A549 (cell line): Measurements from ENCODE around the gene PIP5KL1. TPM values are rescaled to one million over a fixed set of nuclear protein-coding genes. Genes with fewer than 3 reads are reported as not detected.

Experiments used
- ATAC-seq, 2 experiments: fragments of 200-7000 bp in 1 of 2; fragments of >200 bp in 1 of 2; cut with Nextera tagmentation in 1 of 2; cut with Tn5 transposase in 1 of 2; 3 replicates each; pipeline versions ENCODE4 v1.8.0 to v1.9.1; 2018 to 2020; ENCODE audit warnings: mild to moderate bottlenecking in 1 of 2, moderate library complexity in 1 of 2
- CTCF ChIA-PET: fragments of 300-600 bp; sonication (Branson Sonifier 250); formaldehyde crosslinking; extraction: SDS; loops from one replicate; lab custom pipeline; 2021; ENCODE audit warnings: antibody characterized with exemption, inconsistent platforms; lab: Yijun Ruan, JAX
- POLR2A ChIA-PET: fragments of 350-600 bp; formaldehyde crosslinking; extraction: SDS; loops from one replicate; lab custom pipeline; 2021; ENCODE audit warnings: antibody characterized with exemption, inconsistent platforms; lab: Yijun Ruan, JAX
- DNase-seq, 2 experiments: peaks; one replicate each; pipeline versions ENCODE4 v3.0.0 to v3.0.0-alpha.2; 2011 to 2016; ENCODE audit warnings: low read depth in 1 of 2, low spot score in 1 of 2
- FAIRE-seq: peaks from 2 replicates; lab custom pipeline; 2011; peaks lifted over from hg19 to GRCh38; lab: Jason Lieb, UNC
- H3K27ac ChIP-seq, 2 experiments: fragments of >200 bp; sonication (Bioruptor Twin); formaldehyde crosslinking; 3 replicates each; pipeline ENCODE4 v1.5.1; 2016 to 2017
- H3K4me1 ChIP-seq: fragments of >200 bp; sonication (Bioruptor Twin); formaldehyde crosslinking; 3 replicates; pipeline ENCODE4 v1.6.1; 2016
- H3K4me2 ChIP-seq: fragments of >200 bp; sonication (Bioruptor Twin); formaldehyde crosslinking; 3 replicates; pipeline ENCODE4 v1.6.1; 2016
- H3K4me3 ChIP-seq: fragments of >200 bp; sonication (Bioruptor Twin); formaldehyde crosslinking; 3 replicates; pipeline ENCODE4 v1.5.1; 2016
- H3K9me3 ChIP-seq: fragments of >200 bp; sonication (Bioruptor Twin); formaldehyde crosslinking; 3 replicates; pipeline ENCODE4 v1.6.1; 2016
- CHD2 ChIP-seq: fragments of 150-350 bp; IDR thresholded peaks from 2 replicates; pipeline ENCODE4 v1.6.1; 2014; ENCODE audit warnings: low read length; ENCODE audit not compliant: partially characterized antibody
- EHMT2 ChIP-seq: fragments of 200-600 bp; sonication (generic); IDR thresholded peaks from 2 replicates; pipeline ENCODE4 v1.6.1; 2016; ENCODE audit warnings: antibody characterized with exemption, low read depth, mild to moderate bottlenecking, moderate library complexity
- HDAC2 ChIP-seq: fragments of 200-600 bp; sonication (generic); IDR thresholded peaks from 2 replicates; pipeline ENCODE4 v1.6.1; 2016
- HES2 ChIP-seq: fragments of >200 bp; sonication (Bioruptor Twin); formaldehyde crosslinking; IDR thresholded peaks from 2 replicates; pipeline ENCODE4 v1.6.1; 2016
- HOXB13 ChIP-seq: fragments of 250-450 bp; sonication (Bioruptor Pico); IDR thresholded peaks from 2 replicates; pipeline ENCODE4 v1.5.0; 2020; ENCODE audit warnings: low read depth, mild to moderate bottlenecking, moderate library complexity
- HOXB5 ChIP-seq: fragments of 250-450 bp; sonication (Bioruptor Pico); IDR thresholded peaks from 2 replicates; pipeline ENCODE4 v1.5.0; 2020; ENCODE audit warnings: mild to moderate bottlenecking, moderate library complexity
- JUN ChIP-seq, 2 experiments: fragments of >200 bp; sonication (Bioruptor Twin); formaldehyde crosslinking; IDR thresholded peaks; 2 replicates in 1 of 2; 3 replicates in 1 of 2; pipeline ENCODE4 v1.6.1; 2016 to 2017
- JUNB ChIP-seq: fragments of >200 bp; sonication (Bioruptor Twin); formaldehyde crosslinking; IDR thresholded peaks from 2 replicates; pipeline ENCODE4 v1.6.1; 2016
- KDM5A ChIP-seq: fragments of 200-600 bp; sonication (generic); IDR thresholded peaks from 2 replicates; pipeline ENCODE4 v1.6.1; 2016; ENCODE audit warnings: antibody characterized with exemption, mild to moderate bottlenecking
- MAZ ChIP-seq: fragments of 150-350 bp; IDR thresholded peaks from 2 replicates; pipeline ENCODE4 v1.6.1; 2014; ENCODE audit warnings: antibody characterized with exemption, low read depth, low read length, borderline replicate concordance
- NFE2L2 ChIP-seq: fragments of 150-350 bp; conservative IDR thresholded peaks from 2 replicates; pipeline ENCODE4 v1.6.1; 2014; ENCODE audit warnings: low read length
- NR3C1 ChIP-seq: fragments of >200 bp; sonication (Bioruptor Twin); formaldehyde crosslinking; IDR thresholded peaks from 3 replicates; pipeline ENCODE4 v1.6.1; 2017
- POLR2A ChIP-seq: IDR thresholded peaks from 2 replicates; pipeline ENCODE4 v1.6.1; 2012; ENCODE audit warnings: mild to moderate bottlenecking, low read length
- POLR2AphosphoS2 ChIP-seq: conservative IDR thresholded peaks from 2 replicates; pipeline ENCODE4 v1.6.1; 2012; ENCODE audit warnings: low read length, improper control_type of control experiment, inconsistent platforms
- RCOR1 ChIP-seq: fragments of 150-350 bp; IDR thresholded peaks from 2 replicates; pipeline ENCODE4 v1.6.1; 2014; ENCODE audit warnings: antibody characterized with exemption, low read length, low read depth
- SMC3 ChIP-seq: fragments of >200 bp; sonication (Bioruptor Twin); formaldehyde crosslinking; IDR thresholded peaks from 3 replicates; pipeline ENCODE4 v1.6.1; 2018; ENCODE audit warnings: inconsistent platforms
- SREBF2 ChIP-seq: fragments of 450-650 bp; IDR thresholded peaks from 2 replicates; pipeline ENCODE4 v1.6.1; 2014; ENCODE audit warnings: mild to moderate bottlenecking, moderate library complexity
- TFCP2L1 ChIP-seq: fragments of 250-450 bp; sonication (Bioruptor Pico); IDR thresholded peaks from 2 replicates; pipeline ENCODE4 v1.5.0; 2021; ENCODE audit warnings: mild to moderate bottlenecking
- TP53 ChIP-seq: fragments of 250-450 bp; sonication (Bioruptor Pico); IDR thresholded peaks from 2 replicates; pipeline ENCODE4 v1.5.0; 2021; ENCODE audit warnings: mild to moderate bottlenecking, moderate library complexity
- ZC3H11A ChIP-seq: fragments of 450-650 bp; IDR thresholded peaks from 2 replicates; pipeline ENCODE4 v1.6.1; 2014; ENCODE audit warnings: antibody characterized with exemption, mild to moderate bottlenecking
- WGBS: methylation state at CpG from one replicate; pipeline ENCODE4 v1.1.6; 2017; ENCODE audit errors: missing lambda C conversion rate; 5-methylcytosine and 5-hydroxymethylcytosine counted together
- polyA plus RNA-seq, 4 experiments: library from polyadenylated mRNA; depleted of rRNA in 3 of 4; stranded (reverse); fragments of >200 nt; fragmentation: RNase III in 1 of 4; extraction: RNeasy Plus Mini Kit Qiagen cat#74134 plus additional on column Dnase treatment in 1 of 4; gene quantifications; 2 replicates in 3 of 4; 3 replicates in 1 of 4; pipeline ENCODE4 v1.2.3, GENCODE V29; 2011 to 2017
- TF ChIP-seq, protein P1 (sequence below): IDR thresholded peaks from 2 replicates; pipeline ENCODE4 v1.6.1; 2012; ENCODE audit warnings: low read depth, borderline replicate concordance

PIP5KL1 gene
- polyA plus RNA-seq, 2 of the 4 experiments (the other 2 are of a cell fraction) = 2.4 to 2.5 TPM

DNA sequence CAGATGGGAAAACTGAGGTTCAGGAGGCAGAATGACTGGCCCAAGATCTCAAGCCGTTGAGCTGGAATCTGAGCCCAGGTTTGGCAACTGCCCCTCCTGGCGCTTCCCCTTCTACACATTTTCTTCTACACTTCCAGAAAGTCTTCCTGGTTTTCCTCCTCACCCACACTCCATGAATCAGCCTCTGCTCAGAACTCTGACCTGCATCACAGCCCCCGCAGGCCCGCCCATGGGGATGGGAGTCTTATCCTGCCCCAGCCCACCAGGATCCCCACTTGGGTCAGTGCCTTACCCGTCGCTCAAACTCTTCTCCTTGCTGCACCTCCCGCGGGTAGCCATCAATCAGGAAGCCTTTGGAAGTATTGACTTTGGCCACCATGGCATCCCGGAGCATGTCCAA is 59.0 kb downstream of the PIP5KL1 start:
- FAIRE-seq (no peak), DNase-seq (no peak)
- CTCF ChIA-PET = interaction anchor here (1.7 to 13.7 kb wide), 15 partner anchors 11 to 368 kb away, joined by 5 to 117 read pairs (median 22); partner anchors contain the start of genes ENG, FPGS and TOR2A
- 86% methylated on average over 9 of the region's 9 CpGs for WGBS
- TF ChIP-seq TFCP2L1 (CRISPR knock-in tag) (no peak), SREBF2 (no peak), JUNB (no peak), HES2 (no peak), POLR2A (no peak), MAZ (no peak)
- TF ChIP-seq, protein P1, sequence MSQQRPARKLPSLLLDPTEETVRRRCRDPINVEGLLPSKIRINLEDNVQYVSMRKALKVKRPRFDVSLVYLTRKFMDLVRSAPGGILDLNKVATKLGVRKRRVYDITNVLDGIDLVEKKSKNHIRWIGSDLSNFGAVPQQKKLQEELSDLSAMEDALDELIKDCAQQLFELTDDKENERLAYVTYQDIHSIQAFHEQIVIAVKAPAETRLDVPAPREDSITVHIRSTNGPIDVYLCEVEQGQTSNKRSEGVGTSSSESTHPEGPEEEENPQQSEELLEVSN = no peak
- TF ChIP-seq, all 56 proteins: peak for 0
- no peaks in the 10 kb centered on the region for H3K9me3 ChIP-seq
- ATAC-seq = no peak
- H3K4me3 ChIP-seq = no peak overlapping the region
- H3K4me2 ChIP-seq = no peak overlapping the region
- H3K4me1 ChIP-seq = peaks cover 27% of the 10 kb centered on the region
- POLR2A ChIA-PET = no interaction called here
- no peak overlapping the region for H3K27ac ChIP-seq

GRCh38 chr9:127870887-127871286 is 59.7 kb downstream of the PIP5KL1 start:
- H3K4me1 ChIP-seq = peaks cover 20% of the 10 kb centered on the region
- CTCF ChIA-PET = interaction anchor here (0.5 to 13.7 kb wide), 32 partner anchors 10 to 381 kb away, joined by 3 to 117 read pairs (median 17); partner anchors contain the start of genes CDK9, ENG, FPGS and ST6GALNAC4
- TF ChIP-seq TP53 = no peak
- no peak for TF ChIP-seq NR3C1
- no peak for TF ChIP-seq CHD2
- TF ChIP-seq SMC3 = no peak
- no peak for TF ChIP-seq KDM5A
- TF ChIP-seq HES2 = no peak
- TF ChIP-seq HOXB5 (CRISPR knock-in tag) = no peak
- TF ChIP-seq EHMT2 = no peak
- TF ChIP-seq RCOR1 = no peak
- TF ChIP-seq HDAC2 = no peak
- no peak for TF ChIP-seq NFE2L2
- no peak for TF ChIP-seq POLR2AphosphoS2
- TF ChIP-seq HOXB13 (CRISPR knock-in tag) = no peak
- no peak for TF ChIP-seq JUN (IDR thresholded peaks at IDR 0.05)
- TF ChIP-seq ZC3H11A = no peak
- DNase-seq (no peak), ATAC-seq (no peak), FAIRE-seq (no peak)
- H3K27ac ChIP-seq = no peak overlapping the region
- no peak overlapping the region for H3K4me2 ChIP-seq
- no peaks in the 10 kb centered on the region for H3K9me3 ChIP-seq
- POLR2A ChIA-PET = no interaction called here
- H3K4me3 ChIP-seq = no peak overlapping the region
- WGBS = 79% methylated on average over 12 of the region's 12 CpGs

Other genes with a start within 250 kb of the PIP5KL1 start
- 0.04 TPM in 1 of 2 replicates, not detected in the other for gene CFAP157, start 223.8 kb downstream of the PIP5KL1 start, polyA plus RNA-seq (2011; rRNA removed)
- gene CFAP157, start 223.8 kb downstream of the PIP5KL1 start, polyA plus RNA-seq (2017; fragmentation: RNase III; extraction: RNeasy Plus Mini Kit Qiagen cat#74134 plus additional on column Dnase treatment) = 0.04 TPM in 1 of 3 replicates, not detected in the others
- 3.5 and 5.1 TPM in 2 replicates for gene PTRH1, start 215.1 kb downstream of the PIP5KL1 start, polyA plus RNA-seq (2011; rRNA removed)
- gene PTRH1, start 215.1 kb downstream of the PIP5KL1 start, polyA plus RNA-seq (2017; fragmentation: RNase III; extraction: RNeasy Plus Mini Kit Qiagen cat#74134 plus additional on column Dnase treatment) = 9.9 to 12.6 TPM (median 11.4 TPM) in 3 replicates
- gene TTC16, start 214.7 kb downstream of the PIP5KL1 start, polyA plus RNA-seq (2011; rRNA removed) = 0.03 TPM in 1 of 2 replicates, not detected in the other
- not detected in 3 replicates for gene TTC16, start 214.7 kb downstream of the PIP5KL1 start, polyA plus RNA-seq (2017; fragmentation: RNase III; extraction: RNeasy Plus Mini Kit Qiagen cat#74134 plus additional on column Dnase treatment)
- gene TOR2A, start 195.5 kb downstream of the PIP5KL1 start, polyA plus RNA-seq (2011; rRNA removed) = 4.9 and 5.5 TPM in 2 replicates
- 9.4 to 9.6 TPM (median 9.5 TPM) in 3 replicates for gene TOR2A, start 195.5 kb downstream of the PIP5KL1 start, polyA plus RNA-seq (2017; fragmentation: RNase III; extraction: RNeasy Plus Mini Kit Qiagen cat#74134 plus additional on column Dnase treatment)
- gene SH2D3C, start 152.1 kb downstream of the PIP5KL1 start, polyA plus RNA-seq (2011; rRNA removed) = 0.06 and 0.11 TPM in 2 replicates
- gene SH2D3C, start 152.1 kb downstream of the PIP5KL1 start, polyA plus RNA-seq (2017; fragmentation: RNase III; extraction: RNeasy Plus Mini Kit Qiagen cat#74134 plus additional on column Dnase treatment) = 0.04 to 0.08 TPM (median 0.06 TPM) in 3 replicates
- 45.7 and 46.7 TPM in 2 replicates for gene CDK9, start 144.7 kb downstream of the PIP5KL1 start, polyA plus RNA-seq (2011; rRNA removed)
- gene CDK9, start 144.7 kb downstream of the PIP5KL1 start, polyA plus RNA-seq (2017; fragmentation: RNase III; extraction: RNeasy Plus Mini Kit Qiagen cat#74134 plus additional on column Dnase treatment) = 35.3 to 46.2 TPM (median 43.8 TPM) in 3 replicates
- gene FPGS, start 127.9 kb downstream of the PIP5KL1 start, polyA plus RNA-seq (2011; rRNA removed) = 28.8 and 33.4 TPM in 2 replicates
- 48.5 to 54.3 TPM (median 48.5 TPM) in 3 replicates for gene FPGS, start 127.9 kb downstream of the PIP5KL1 start, polyA plus RNA-seq (2017; fragmentation: RNase III; extraction: RNeasy Plus Mini Kit Qiagen cat#74134 plus additional on column Dnase treatment)
- gene ENG, start 76.1 kb downstream of the PIP5KL1 start, polyA plus RNA-seq (2011; rRNA removed) = not detected in 2 replicates
- gene ENG, start 76.1 kb downstream of the PIP5KL1 start, polyA plus RNA-seq (2017; fragmentation: RNase III; extraction: RNeasy Plus Mini Kit Qiagen cat#74134 plus additional on column Dnase treatment) = 0.03 to 0.15 TPM (median 0.08 TPM) in 3 replicates
- gene AK1, start 53.1 kb downstream of the PIP5KL1 start, polyA plus RNA-seq (2011; rRNA removed) = 30.0 and 33.6 TPM in 2 replicates
- 31.9 to 38.2 TPM (median 31.9 TPM) in 3 replicates for gene AK1, start 53.1 kb downstream of the PIP5KL1 start, polyA plus RNA-seq (2017; fragmentation: RNase III; extraction: RNeasy Plus Mini Kit Qiagen cat#74134 plus additional on column Dnase treatment)
- 8.2 and 14.7 TPM in 2 replicates for gene ST6GALNAC6, start 31.2 kb downstream of the PIP5KL1 start, polyA plus RNA-seq (2011; rRNA removed)
- 15.8 to 25.2 TPM (median 22.0 TPM) in 3 replicates for gene ST6GALNAC6, start 31.2 kb downstream of the PIP5KL1 start, polyA plus RNA-seq (2017; fragmentation: RNase III; extraction: RNeasy Plus Mini Kit Qiagen cat#74134 plus additional on column Dnase treatment)
- 11.0 and 12.5 TPM in 2 replicates for gene ST6GALNAC4, start 13.7 kb downstream of the PIP5KL1 start, polyA plus RNA-seq (2011; rRNA removed)
- gene ST6GALNAC4, start 13.7 kb downstream of the PIP5KL1 start, polyA plus RNA-seq (2017; fragmentation: RNase III; extraction: RNeasy Plus Mini Kit Qiagen cat#74134 plus additional on column Dnase treatment) = 18.1 to 25.4 TPM (median 24.8 TPM) in 3 replicates
- gene DPM2, start 7.1 kb upstream of the PIP5KL1 start, polyA plus RNA-seq (2011; rRNA removed) = 41.9 and 48.8 TPM in 2 replicates
- 45.9 to 50.1 TPM (median 46.3 TPM) in 3 replicates for gene DPM2, start 7.1 kb upstream of the PIP5KL1 start, polyA plus RNA-seq (2017; fragmentation: RNase III; extraction: RNeasy Plus Mini Kit Qiagen cat#74134 plus additional on column Dnase treatment)
- 24.4 and 30.3 TPM in 2 replicates for gene EEIG1, start 50.2 kb upstream of the PIP5KL1 start, polyA plus RNA-seq (2011; rRNA removed)
- 24.1 to 33.0 TPM (median 31.5 TPM) in 3 replicates for gene EEIG1, start 50.2 kb upstream of the PIP5KL1 start, polyA plus RNA-seq (2017; fragmentation: RNase III; extraction: RNeasy Plus Mini Kit Qiagen cat#74134 plus additional on column Dnase treatment)
- 6.0 and 7.8 TPM in 2 replicates for gene NAIF1, start 136.5 kb upstream of the PIP5KL1 start, polyA plus RNA-seq (2011; rRNA removed)
- gene NAIF1, start 136.5 kb upstream of the PIP5KL1 start, polyA plus RNA-seq (2017; fragmentation: RNase III; extraction: RNeasy Plus Mini Kit Qiagen cat#74134 plus additional on column Dnase treatment) = 6.8 to 7.6 TPM (median 7.5 TPM) in 3 replicates
- 7.0 TPM in 2 replicates for gene SLC25A25, start 137.5 kb upstream of the PIP5KL1 start, polyA plus RNA-seq (2011; rRNA removed)
- gene SLC25A25, start 137.5 kb upstream of the PIP5KL1 start, polyA plus RNA-seq (2017; fragmentation: RNase III; extraction: RNeasy Plus Mini Kit Qiagen cat#74134 plus additional on column Dnase treatment) = 6.5 to 7.0 TPM (median 7.0 TPM) in 3 replicates
- 79.8 and 94.5 TPM in 2 replicates for gene PTGES2, start 197.0 kb upstream of the PIP5KL1 start, polyA plus RNA-seq (2011; rRNA removed)
- 92.6 to 97.2 TPM (median 94.1 TPM) in 3 replicates for gene PTGES2, start 197.0 kb upstream of the PIP5KL1 start, polyA plus RNA-seq (2017; fragmentation: RNase III; extraction: RNeasy Plus Mini Kit Qiagen cat#74134 plus additional on column Dnase treatment)
- 11.9 and 18.1 TPM in 2 replicates for gene LCN2, start 218.7 kb upstream of the PIP5KL1 start, polyA plus RNA-seq (2011; rRNA removed)
- gene LCN2, start 218.7 kb upstream of the PIP5KL1 start, polyA plus RNA-seq (2017; fragmentation: RNase III; extraction: RNeasy Plus Mini Kit Qiagen cat#74134 plus additional on column Dnase treatment) = 2.3 to 3.0 TPM (median 2.6 TPM) in 3 replicates
- 23.0 and 23.8 TPM in 2 replicates for gene BBLN, start 229.5 kb upstream of the PIP5KL1 start, polyA plus RNA-seq (2011; rRNA removed)
- 23.3 to 28.1 TPM (median 26.0 TPM) in 3 replicates for gene BBLN, start 229.5 kb upstream of the PIP5KL1 start, polyA plus RNA-seq (2017; fragmentation: RNase III; extraction: RNeasy Plus Mini Kit Qiagen cat#74134 plus additional on column Dnase treatment)